ENCODE measurements around the gene ST3GAL6. TPM values are rescaled to one million over a fixed set of nuclear protein-coding genes. Genes with fewer than 3 reads are reported as not detected.

ST3GAL6 gene
- total and polyA plus RNA-seq, 2 donors (not counting 1 experiment from before 2014, with no cell fraction given): 0.58 TPM; not detected in 1

DNA sequence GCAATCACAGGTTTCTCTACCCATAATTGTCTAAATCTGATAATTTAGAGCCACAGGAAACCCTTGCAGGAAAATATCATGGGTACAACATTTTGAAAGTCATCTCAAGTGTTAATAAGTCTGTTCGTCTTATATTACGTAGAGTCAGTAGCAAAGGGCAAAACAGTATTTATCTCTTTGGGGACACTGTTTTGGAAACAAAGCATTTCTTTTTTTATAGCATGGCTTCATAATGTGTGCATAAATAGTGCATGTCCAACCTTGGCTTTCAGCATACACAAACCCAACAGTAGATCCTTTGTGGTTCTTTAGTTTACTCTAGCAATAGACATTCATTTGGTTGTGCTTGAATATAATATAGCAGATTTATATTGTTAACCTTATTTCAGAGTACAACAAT lies 24.0 kb downstream of the ST3GAL6 start:
- H3K4me3 Mint-ChIP-seq: no peak overlapping the region
- Histone ChIP-seq H3K79me2 (ENCODE audit: control insufficient read depth, insufficient read depth, low read length) (no peaks in the 10 kb centered on the region), H3K27ac (ENCODE audit: low read length in 2 of 2) (no peak overlapping the region), H3K4me3 (ENCODE audit: control extremely low read depth in 1 of 5, extremely low read depth in 1 of 5, insufficient read depth in 1 of 5, low read depth in 2 of 5, low read length in 4 of 5) (no peak overlapping the region), H3K9ac (ENCODE audit: low read length) (no peak overlapping the region), H2AFZ (ENCODE audit: insufficient read depth, low read depth, low read length, poor library complexity, severe bottlenecking) (no peak overlapping the region), H3K9me3 (ENCODE audit: control extremely low read depth in 1 of 3, control insufficient read depth in 2 of 3, insufficient read depth in 1 of 3, low read length in 2 of 3) (no peaks in the 10 kb centered on the region), H3K27me3 (replicated peaks in 1 of 4; ENCODE audit: control extremely low read depth in 1 of 4, control insufficient read depth in 3 of 4, insufficient read depth in 4 of 4, low read length in 3 of 4) (no peaks in the 10 kb centered on the region), H3K4me1 (ENCODE audit: control insufficient read depth in 2 of 2, insufficient read depth in 2 of 2, low read length in 2 of 2) (no peaks in the 10 kb centered on the region), H4K20me1 (ENCODE audit: control insufficient read depth, insufficient read depth, low read length, poor library complexity, severe bottlenecking) (no peaks in the 10 kb centered on the region), H3K4me2 (replicated peaks; ENCODE audit: low read depth, low read length, poor library complexity, severe bottlenecking) (no peak overlapping the region), H3K36me3 (replicated peaks in 1 of 2; ENCODE audit: control extremely low read depth in 1 of 2, control insufficient read depth in 1 of 2, extremely low read depth in 1 of 2, insufficient read depth in 2 of 2, low read length in 1 of 2) (no peaks in the 10 kb centered on the region)
- no peaks in the 10 kb centered on the region for H3K9me3 Mint-ChIP-seq (ENCODE audit: insufficient read depth)
- intact Hi-C loops (cut with micrococcal nuclease): no loop called here
- CTCF ChIA-PET: no interaction called here
- H3K27ac Mint-ChIP-seq: no peak overlapping the region
- POLR2A ChIA-PET: no interaction called here
- ATAC-seq (ENCODE audit: low read depth) (no peak), DNase-seq (no peak)
- TF ChIP-seq, protein P1, sequence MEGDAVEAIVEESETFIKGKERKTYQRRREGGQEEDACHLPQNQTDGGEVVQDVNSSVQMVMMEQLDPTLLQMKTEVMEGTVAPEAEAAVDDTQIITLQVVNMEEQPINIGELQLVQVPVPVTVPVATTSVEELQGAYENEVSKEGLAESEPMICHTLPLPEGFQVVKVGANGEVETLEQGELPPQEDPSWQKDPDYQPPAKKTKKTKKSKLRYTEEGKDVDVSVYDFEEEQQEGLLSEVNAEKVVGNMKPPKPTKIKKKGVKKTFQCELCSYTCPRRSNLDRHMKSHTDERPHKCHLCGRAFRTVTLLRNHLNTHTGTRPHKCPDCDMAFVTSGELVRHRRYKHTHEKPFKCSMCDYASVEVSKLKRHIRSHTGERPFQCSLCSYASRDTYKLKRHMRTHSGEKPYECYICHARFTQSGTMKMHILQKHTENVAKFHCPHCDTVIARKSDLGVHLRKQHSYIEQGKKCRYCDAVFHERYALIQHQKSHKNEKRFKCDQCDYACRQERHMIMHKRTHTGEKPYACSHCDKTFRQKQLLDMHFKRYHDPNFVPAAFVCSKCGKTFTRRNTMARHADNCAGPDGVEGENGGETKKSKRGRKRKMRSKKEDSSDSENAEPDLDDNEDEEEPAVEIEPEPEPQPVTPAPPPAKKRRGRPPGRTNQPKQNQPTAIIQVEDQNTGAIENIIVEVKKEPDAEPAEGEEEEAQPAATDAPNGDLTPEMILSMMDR (IDR thresholded peaks at IDR 0.05): no peak
- TF ChIP-seq EZH2 (IDR thresholded peaks at IDR 0.05; ENCODE audit: borderline replicate concordance, insufficient read depth, low read depth, low read length, poor library complexity, severe bottlenecking): no peak
- H3K4me1 Mint-ChIP-seq: no peaks in the 10 kb centered on the region
- peaks cover 12% of the 10 kb centered on the region for H3K27me3 Mint-ChIP-seq
- WGBS (ENCODE audit: insufficient coverage): 83% methylated on average over 2 of the region's 2 CpGs

DNA sequence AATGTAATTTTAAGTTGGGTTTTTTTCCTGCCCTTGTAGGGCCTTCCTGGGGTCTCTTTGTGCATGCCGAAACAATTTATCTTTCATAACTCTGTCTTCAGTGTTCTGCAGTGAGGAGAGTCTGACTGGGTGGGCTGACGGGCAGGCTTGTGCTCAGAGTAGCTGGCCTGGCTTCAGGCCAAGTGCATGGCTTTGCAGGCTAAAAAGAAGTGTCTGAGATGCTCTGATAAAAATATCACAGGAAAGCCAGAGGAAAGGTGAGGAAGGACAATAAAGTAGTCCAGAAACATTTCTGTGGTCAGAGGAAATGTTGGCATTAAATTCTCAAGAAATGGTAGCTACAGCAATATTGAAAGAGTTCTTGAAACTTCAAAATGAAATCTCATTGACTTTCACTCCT lies 25.5 kb downstream of the ST3GAL6 start:
- no peaks in the 10 kb centered on the region for H3K27me3 ChIP-seq (replicated peaks in 1 of 4; ENCODE audit: control extremely low read depth in 1 of 4, control insufficient read depth in 3 of 4, insufficient read depth in 4 of 4, low read length in 3 of 4)
- H3K4me1 ChIP-seq (ENCODE audit: control insufficient read depth in 2 of 2, insufficient read depth in 2 of 2, low read length in 2 of 2): no peaks in the 10 kb centered on the region
- no peak overlapping the region for H3K27ac ChIP-seq (ENCODE audit: low read length in 2 of 2)
- no peak overlapping the region for H3K9ac ChIP-seq (ENCODE audit: low read length)
- TF ChIP-seq, protein P1 (IDR thresholded peaks at IDR 0.05): no peak
- no peak for TF ChIP-seq EZH2 (IDR thresholded peaks at IDR 0.05; ENCODE audit: borderline replicate concordance, insufficient read depth, low read depth, low read length, poor library complexity, severe bottlenecking)
- DNase-seq: no peak
- Mint-ChIP-seq H3K27me3 (peaks cover 8% of the 10 kb centered on the region), H3K9me3 (ENCODE audit: insufficient read depth) (no peaks in the 10 kb centered on the region), H3K4me1 (no peaks in the 10 kb centered on the region), H3K4me3 (no peak overlapping the region), H3K27ac (no peak overlapping the region)
- H2AFZ ChIP-seq (ENCODE audit: insufficient read depth, low read depth, low read length, poor library complexity, severe bottlenecking): no peak overlapping the region
- no peaks in the 10 kb centered on the region for H3K79me2 ChIP-seq (ENCODE audit: control insufficient read depth, insufficient read depth, low read length)
- H3K4me2 ChIP-seq (replicated peaks; ENCODE audit: low read depth, low read length, poor library complexity, severe bottlenecking): no peak overlapping the region
- WGBS (ENCODE audit: insufficient coverage): no CpG with 5 or more reads among the region's 2 CpGs
- H3K36me3 ChIP-seq (replicated peaks in 1 of 2; ENCODE audit: control extremely low read depth in 1 of 2, control insufficient read depth in 1 of 2, extremely low read depth in 1 of 2, insufficient read depth in 2 of 2, low read length in 1 of 2): no peaks in the 10 kb centered on the region
- ATAC-seq (ENCODE audit: low read depth): no peak
- ChIA-PET POLR2A (no interaction called here), CTCF (no interaction called here)
- H3K4me3 ChIP-seq (ENCODE audit: control extremely low read depth in 1 of 5, extremely low read depth in 1 of 5, insufficient read depth in 1 of 5, low read depth in 2 of 5, low read length in 4 of 5): no peak overlapping the region
- H4K20me1 ChIP-seq (ENCODE audit: control insufficient read depth, insufficient read depth, low read length, poor library complexity, severe bottlenecking): no peaks in the 10 kb centered on the region
- no peaks in the 10 kb centered on the region for H3K9me3 ChIP-seq (ENCODE audit: control extremely low read depth in 1 of 3, control insufficient read depth in 2 of 3, insufficient read depth in 1 of 3, low read length in 2 of 3)
- intact Hi-C loops (cut with micrococcal nuclease): no loop called here
